GM13976 (cell line): Measurements from ENCODE around the gene STRN4.

Source experiments
- DNase-seq: peaks from one replicate; pipeline ENCODE4 v3.0.0; 2012; ENCODE audit warnings: low spot score
- CTCF ChIP-seq: IDR thresholded peaks from 2 replicates; pipeline ENCODE4 v1.5.1; 2012; ENCODE audit warnings: borderline replicate concordance, mild to moderate bottlenecking; ENCODE audit not compliant: insufficient read depth; ENCODE audit errors: extremely low read depth, missing control alignments, control extremely low read depth
- in situ Hi-C: fragments of 300-500 bp; cut with MboI; formaldehyde crosslinking; loops from one replicate; pipeline ENCODE4 v1.12.0; 2022; ENCODE audit warnings: low sequenced_read_pairs, mixed read lengths, inconsistent platforms; ENCODE audit not compliant: unreplicated experiment

STRN4 gene

GRCh38 chr19:46685189-46685588 is 61.1 kb downstream of the STRN4 start:
- no peak for TF ChIP-seq CTCF
- in situ Hi-C loops = no loop called here

GRCh38 chr19:46678110-46678732 is 68.0 kb downstream of the STRN4 start:
- DNase-seq = peak; percentile 79
- in situ Hi-C loops = no loop called here
- TF ChIP-seq CTCF = no peak

More at GRCh38 chr19:46685189-46685588, 61.1 kb downstream of the STRN4 start:
- no peak for DNase-seq

GRCh38 chr19:46674416-46675178 is 71.7 kb downstream of the STRN4 start:
- no peak for DNase-seq
- no peak for TF ChIP-seq CTCF
- in situ Hi-C loops = no loop called here

- TF ChIP-seq CTCF = no peak
- in situ Hi-C loops = no loop called here
- no peak for DNase-seq
Measured at GRCh38 chr19:46670813-46671212, 75.4 kb downstream of the STRN4 start.
